HCEC 1CT (cell line): Measurements from ENCODE around the gene CDC42BPG.
"Not testable (repeated sequence)": the region's sequence is repeated elsewhere in the genome, so short reads cannot be mapped to it uniquely, and the experiment has no call there.

Experiments used
- DNase-seq: peaks from one replicate; pipeline ENCODE4 v3.0.0-alpha.2; 2017

The CDC42BPG gene

DNA sequence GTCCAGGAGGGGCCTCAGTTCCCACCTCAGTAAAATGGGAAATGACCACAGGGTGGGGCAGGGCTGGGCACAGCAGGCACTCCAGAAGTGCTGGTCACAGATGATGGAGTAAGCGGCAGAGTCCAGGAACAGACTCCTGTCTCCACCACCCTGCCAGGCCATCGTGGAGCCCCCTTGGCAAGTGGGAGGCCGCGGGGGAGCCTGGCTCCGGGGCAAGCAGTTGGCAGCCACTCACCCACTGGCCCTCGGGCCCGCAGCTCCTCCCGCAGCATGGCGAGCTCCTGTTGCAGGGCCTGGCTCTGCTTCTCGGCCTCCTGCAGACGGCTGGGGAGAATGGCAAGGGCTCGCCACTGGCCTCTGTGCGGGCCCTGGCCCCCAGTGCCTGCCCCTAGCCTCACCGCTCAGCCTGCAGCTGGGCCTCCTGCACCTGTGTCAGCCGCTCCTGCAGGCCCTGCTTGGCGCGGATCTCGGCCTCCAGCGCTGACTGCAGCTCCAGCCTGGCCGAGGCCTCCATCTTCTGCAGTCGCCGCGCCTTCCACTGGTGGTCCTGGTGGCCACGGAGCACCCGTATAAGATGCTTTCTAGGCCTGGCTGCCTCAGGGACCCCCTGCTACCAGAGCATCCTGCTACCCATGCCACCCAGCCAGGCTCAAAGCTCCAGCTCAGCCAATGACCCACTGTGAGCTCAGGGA is 10.3 kb downstream of the CDC42BPG start:
- no peak for DNase-seq

GRCh38 chr11:64833509-64833908 is 10.9 kb downstream of the CDC42BPG start:
- DNase-seq, result no peak

- DNase-seq, result no peak
Measured at GRCh38 chr11:64833198-64833502, 11.3 kb downstream of the CDC42BPG start.

DNA sequence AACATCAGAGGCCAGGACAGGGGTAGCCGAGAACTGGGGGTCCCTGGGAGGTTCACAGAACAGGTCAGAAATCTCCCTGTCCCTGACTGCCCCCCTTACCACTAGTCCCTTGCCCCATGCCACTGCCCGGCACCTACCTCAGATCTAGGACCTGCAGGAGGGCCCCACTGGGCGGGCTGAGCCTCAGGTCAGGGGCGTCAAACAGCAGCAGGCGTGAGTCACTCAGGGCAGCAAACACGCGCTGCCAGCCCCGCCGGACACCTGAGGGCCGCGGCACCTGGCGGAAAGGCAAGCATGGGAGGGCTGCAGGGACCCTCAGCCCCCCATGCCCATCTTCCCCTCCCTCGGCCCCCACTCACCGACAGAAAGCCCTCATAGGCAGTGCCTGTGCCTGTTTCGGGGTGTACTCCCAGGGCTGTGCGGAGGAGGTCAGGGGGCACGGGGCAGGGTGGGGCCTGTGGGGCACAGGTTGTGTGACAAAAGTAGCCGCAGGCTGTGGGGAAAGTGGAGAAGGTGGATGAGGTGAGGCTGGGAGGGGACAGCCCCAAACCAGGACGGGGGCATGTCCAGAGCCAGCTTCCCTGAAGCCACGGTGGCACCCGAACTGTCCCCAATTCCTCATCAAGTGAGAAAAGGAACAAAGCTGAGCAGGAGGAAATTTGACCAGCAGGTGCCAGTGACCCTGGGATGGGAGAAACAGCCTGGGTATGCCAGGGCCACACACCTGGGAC is 11.8 kb downstream of the CDC42BPG start:
- no peak for DNase-seq

DNA sequence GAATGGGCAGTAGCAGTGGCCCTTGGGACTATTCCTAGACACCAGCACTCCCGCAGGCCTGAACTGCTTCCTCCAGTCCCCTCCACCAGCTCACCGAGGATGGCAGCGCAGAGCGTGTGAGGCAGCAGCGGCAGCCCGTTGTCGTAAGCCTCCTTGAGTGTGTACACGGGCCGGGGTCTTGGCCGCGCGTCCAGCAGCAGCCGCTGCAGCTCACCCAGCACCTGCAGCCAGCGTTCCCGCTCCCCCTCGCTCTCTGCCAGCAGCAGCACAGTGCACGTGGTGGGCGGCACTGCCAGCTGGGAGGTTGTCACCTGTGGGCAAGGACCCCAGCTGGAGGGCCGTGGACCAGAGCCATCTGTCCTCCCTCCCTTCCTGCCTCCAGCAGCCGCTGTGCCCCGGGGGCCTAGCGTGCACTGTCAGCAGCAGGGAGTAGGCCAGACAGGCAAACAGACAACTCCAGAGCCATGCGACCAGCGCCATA is 13.0 kb downstream of the CDC42BPG start:
- DNase-seq, result no peak

GRCh38 chr11:64829536-64830251 is 14.8 kb downstream of the CDC42BPG start:
- no peak for DNase-seq

- DNase-seq, result no peak
Measured at GRCh38 chr11:64827451-64827839, 17.0 kb downstream of the CDC42BPG start.

GRCh38 chr11:64826578-64827450 is 17.6 kb downstream of the CDC42BPG start:
- no peak for DNase-seq

DNA sequence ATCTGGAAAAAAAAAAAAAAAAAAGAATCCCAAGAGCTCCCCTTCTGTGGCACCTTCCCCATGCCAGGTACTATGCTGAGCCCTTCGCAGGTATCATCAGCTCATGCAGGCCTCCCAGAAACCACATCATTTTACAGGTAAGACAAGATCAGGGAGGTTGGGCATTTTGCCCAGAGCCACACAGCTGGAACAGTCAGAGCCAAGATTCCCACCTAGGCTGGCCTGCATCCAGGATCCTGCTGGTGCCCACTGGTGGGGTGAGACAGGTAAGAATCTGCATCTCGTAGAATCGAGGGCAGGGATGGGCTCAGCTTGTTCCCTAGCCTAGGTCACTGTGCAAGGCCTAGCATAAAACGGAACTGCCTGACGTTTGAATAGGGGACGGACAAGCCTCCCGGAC is 18.4 kb downstream of the CDC42BPG start:
- no peak for DNase-seq

DNA sequence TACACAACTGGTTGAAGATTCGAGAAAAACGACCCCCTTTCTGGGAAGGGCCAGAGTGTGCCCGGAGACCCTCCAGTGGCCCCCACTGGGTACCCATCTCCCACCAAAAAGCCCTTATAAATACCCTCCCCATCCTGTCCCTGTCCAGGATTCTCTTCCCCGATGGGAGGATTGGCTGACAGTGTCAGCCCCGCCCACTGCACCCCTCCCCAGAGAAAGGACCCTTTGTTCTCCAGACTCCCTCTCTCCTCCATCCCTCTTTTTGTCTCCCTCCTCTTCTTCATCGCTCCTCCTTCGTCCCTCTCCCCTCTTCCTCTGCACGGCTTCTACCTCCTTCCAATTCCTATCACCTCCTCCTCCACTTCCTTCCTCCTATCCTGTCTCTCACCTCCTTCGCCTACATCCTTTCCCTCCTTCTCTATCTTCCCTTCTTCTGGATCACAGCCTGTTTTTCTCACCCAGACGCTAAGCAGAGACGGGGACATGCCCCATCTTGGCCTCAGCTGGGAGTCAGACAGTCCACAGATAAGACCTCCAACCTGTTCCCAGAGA is 20.8 kb downstream of the CDC42BPG start:
- DNase-seq, result no peak

- DNase-seq, result no peak
Measured at GRCh38 chr11:64817476-64817875, 27.0 kb downstream of the CDC42BPG start.

DNA sequence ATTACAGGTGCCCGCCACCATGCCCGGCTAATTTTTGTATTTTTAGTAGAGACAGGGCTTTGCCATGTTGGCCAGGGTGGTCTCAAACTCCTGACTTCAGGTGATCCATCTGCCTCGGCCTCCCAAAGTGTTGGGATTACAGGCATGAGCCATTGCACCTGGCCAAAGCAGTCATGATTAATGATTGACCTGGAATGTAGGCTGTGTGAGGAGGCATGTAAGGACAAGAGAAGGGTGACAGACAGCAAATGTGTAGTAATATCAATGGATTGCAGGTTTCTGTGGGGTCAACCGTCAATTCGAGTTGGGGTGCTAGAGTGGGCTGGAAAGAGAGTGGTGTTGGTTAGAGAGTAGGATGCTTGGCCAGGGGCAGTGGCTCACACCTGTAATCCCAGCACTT is 29.0 kb downstream of the CDC42BPG start:
- not testable (repeated sequence) for DNase-seq

DNA sequence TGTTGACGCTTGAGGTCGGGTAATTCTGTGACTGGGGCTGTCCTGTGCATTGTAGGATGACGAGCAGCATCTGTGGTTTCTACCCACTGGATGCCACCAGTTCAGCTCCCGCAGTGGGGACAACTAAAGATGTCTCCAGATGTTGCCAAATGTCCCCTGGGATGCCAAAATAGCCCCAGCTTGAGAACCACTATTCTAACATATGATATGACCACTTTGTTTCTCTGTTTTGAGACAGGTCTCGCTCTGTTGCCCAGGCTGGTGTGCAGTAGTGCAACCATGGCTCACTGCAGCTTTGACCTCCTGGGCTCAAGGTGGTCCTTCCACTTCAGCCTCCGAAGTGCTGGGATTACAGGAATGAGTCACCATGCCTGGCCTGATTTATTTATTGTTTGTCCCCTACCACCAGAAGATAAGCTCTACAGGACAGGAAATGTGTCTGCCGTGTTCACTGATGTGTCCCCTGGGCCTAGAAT is 29.7 kb downstream of the CDC42BPG start:
- DNase-seq, result no peak

DNA sequence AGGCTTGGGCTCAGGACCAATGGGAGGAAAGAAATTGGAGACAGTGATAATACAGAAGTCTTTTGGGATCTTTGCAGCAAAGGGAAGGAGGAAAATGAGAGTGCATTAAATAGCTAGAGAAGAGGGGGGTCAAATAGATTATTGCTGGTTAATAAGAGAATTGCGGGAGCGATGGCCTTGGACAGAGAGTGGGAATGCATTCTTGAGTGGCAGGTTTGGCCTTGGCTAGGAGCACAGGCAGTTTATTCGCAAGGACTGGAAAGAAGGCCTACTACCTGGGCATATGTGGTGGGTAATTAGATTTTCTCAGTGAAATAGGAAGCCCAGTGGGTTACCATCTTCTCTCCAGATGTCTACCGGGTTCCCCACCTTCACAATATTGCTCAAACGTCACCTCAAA is 30.6 kb downstream of the CDC42BPG start:
- DNase-seq, result no peak

DNA sequence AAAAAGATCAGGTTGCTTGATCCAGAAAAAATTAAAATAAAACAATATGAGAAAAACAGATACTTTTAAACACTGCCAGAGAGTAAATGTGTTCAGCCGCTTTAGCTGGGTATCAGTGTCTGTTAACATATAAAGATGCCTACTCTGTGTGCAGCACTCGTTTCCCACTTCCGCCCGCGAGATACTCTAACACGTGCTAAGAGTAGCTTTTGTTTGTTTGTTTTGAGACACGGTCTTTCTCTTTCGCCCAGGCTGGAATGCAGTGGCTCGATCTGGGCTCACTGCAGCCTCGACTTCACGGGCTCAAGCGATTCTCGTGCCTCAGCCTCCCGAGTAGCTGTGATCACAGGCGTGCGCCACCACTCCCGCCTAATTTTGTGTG is 33.6 kb downstream of the CDC42BPG start:
- DNase-seq, result no peak

DNA sequence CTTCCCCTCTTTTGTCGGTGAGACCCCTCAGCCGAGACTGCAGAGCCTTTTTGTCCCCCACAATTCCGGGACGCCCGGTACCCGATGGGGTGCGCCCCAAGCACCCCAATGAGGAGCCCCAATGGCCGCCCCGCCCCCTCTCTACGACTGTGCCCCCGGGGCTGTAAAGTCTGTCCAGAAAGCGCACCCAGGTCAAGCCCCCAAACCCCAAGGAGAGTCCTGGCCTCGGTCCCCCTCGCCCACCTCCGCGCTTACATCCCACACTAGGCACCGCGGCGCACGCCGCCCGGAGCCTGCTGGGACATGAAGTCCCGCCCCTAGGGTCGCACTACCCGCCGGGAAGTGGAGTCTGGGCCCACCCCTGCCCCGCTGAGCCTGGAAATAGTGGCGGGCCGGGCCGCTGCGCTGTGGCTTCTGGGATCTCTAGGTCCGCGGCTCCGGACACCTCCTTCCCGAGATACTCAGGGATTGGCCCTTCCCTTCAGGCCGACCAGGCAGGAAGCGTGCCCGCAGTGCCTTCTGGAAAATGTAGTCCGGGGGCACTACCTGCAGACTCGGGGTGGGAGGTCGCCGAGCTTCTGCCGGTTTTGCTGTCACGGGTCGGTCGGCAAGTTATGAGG is 34.1 kb downstream of the CDC42BPG start, which contains the start of gene MEN1:
Gene MEN1 (minus strand): TSS at position 281 of the 620 bp plus-strand sequence. CDS start 442 bp downstream, outside the sequence.
- DNase-seq, result peak; percentile 97

GRCh38 chr11:64809781-64810241 is 34.6 kb downstream of the CDC42BPG start:
- no peak for DNase-seq

DNA sequence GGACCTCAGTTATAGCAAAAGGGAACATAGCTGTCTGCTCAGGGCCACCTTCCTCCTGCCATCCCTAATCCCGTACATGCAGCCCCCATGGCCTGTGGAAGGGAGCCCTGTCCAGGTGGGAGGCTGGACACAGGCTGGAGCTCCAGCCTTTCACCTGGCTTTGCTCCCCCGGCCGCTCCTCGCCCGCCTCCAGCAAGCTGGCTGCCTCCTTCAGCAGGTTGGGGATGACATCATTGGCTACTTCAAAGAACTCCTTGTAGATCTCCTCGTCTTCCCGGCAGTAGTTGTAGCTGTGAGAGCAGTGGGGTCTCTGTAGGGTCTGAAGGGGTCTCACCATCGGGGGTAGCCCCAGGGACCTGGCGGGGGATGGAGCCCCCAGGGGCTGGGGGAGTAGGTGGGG is 39.0 kb downstream of the CDC42BPG start:
- DNase-seq, result no peak

- no peak for DNase-seq
Measured at GRCh38 chr11:64804346-64805210, 39.9 kb downstream of the CDC42BPG start.

- DNase-seq, result no peak
Measured at GRCh38 chr11:64803846-64804345, 40.6 kb downstream of the CDC42BPG start.
